Ishikawa (cell line): ENCODE data around the gene AP3S1.

Source experiments
- CEBPB ChIP-seq: IDR thresholded peaks from 2 replicates; pipeline ENCODE4 v1.6.1; 2012
- CREB1 ChIP-seq: IDR thresholded peaks from 2 replicates; pipeline ENCODE4 v1.6.1; 2012; ENCODE audit warnings: low read depth
- EGR1 ChIP-seq: IDR thresholded peaks from 2 replicates; pipeline ENCODE4 v1.6.1; 2012
- EP300 ChIP-seq: IDR thresholded peaks from 2 replicates; pipeline ENCODE4 v1.6.1; 2012; ENCODE audit warnings: borderline replicate concordance
- FOXM1 ChIP-seq: IDR thresholded peaks from 2 replicates; pipeline ENCODE4 v1.6.1; 2012; ENCODE audit warnings: low read depth, borderline replicate concordance
- NFIC ChIP-seq: IDR thresholded peaks from 2 replicates; pipeline ENCODE4 v1.6.1; 2012
- RAD21 ChIP-seq: IDR thresholded peaks from 2 replicates; pipeline ENCODE4 v1.6.1; 2012; ENCODE audit warnings: low read depth
- REST ChIP-seq: IDR thresholded peaks from 2 replicates; pipeline ENCODE4 v1.6.1; 2012; ENCODE audit warnings: low read depth, mild to moderate bottlenecking
- TAF1 ChIP-seq: IDR thresholded peaks from 2 replicates; pipeline ENCODE4 v1.6.1; 2012; ENCODE audit warnings: low read depth, mild to moderate bottlenecking
- TEAD4 ChIP-seq: IDR thresholded peaks from 2 replicates; pipeline ENCODE4 v1.6.1; 2012
- USF1 ChIP-seq: IDR thresholded peaks from 2 replicates; pipeline ENCODE4 v1.6.1; 2012
- YY1 ChIP-seq: IDR thresholded peaks from 2 replicates; pipeline ENCODE4 v1.6.1; 2012; ENCODE audit warnings: low read depth

- TF ChIP-seq EGR1 (no peak), REST (no peak), USF1 (no peak), EP300 (no peak), TEAD4 (no peak), NFIC (no peak), CEBPB (no peak), YY1 (no peak), RAD21 (no peak), FOXM1 (no peak), CREB1 (no peak), TAF1 (no peak)
Measured at GRCh38 chr5:115961381-115962238, 119.9 kb downstream of the AP3S1 start.
